Gastrocnemius medialis (tissue), 4 donors: ENCODE measurements around the gene TFDP1.

Experiments
- POLR2A ChIP-seq, 2 donors: fragments of 450-650 bp; IDR thresholded peaks; one replicate each; pipeline ENCODE4 v1.6.1; 2017; ENCODE audit warnings: antibody characterized with exemption in 2 of 2, mild to moderate bottlenecking in 2 of 2, moderate library complexity in 2 of 2
- TF ChIP-seq, protein P1 (sequence below), 5 experiments: fragments of 450-650 bp in 3 of 5; fragments of 200-600 bp in 2 of 5; sonication (generic) in 2 of 5; IDR thresholded peaks in 4 of 5; conservative IDR thresholded peaks in 1 of 5; 1 replicate in 4 of 5; 2 replicates in 1 of 5; pipeline ENCODE4 v1.5.1; 2016 to 2019; ENCODE audit warnings: antibody characterized with exemption in 5 of 5, mild to moderate bottlenecking in 3 of 5, moderate library complexity in 3 of 5

- no peak for TF ChIP-seq POLR2A (IDR thresholded peaks at IDR 0.05)
- TF ChIP-seq, protein P1, sequence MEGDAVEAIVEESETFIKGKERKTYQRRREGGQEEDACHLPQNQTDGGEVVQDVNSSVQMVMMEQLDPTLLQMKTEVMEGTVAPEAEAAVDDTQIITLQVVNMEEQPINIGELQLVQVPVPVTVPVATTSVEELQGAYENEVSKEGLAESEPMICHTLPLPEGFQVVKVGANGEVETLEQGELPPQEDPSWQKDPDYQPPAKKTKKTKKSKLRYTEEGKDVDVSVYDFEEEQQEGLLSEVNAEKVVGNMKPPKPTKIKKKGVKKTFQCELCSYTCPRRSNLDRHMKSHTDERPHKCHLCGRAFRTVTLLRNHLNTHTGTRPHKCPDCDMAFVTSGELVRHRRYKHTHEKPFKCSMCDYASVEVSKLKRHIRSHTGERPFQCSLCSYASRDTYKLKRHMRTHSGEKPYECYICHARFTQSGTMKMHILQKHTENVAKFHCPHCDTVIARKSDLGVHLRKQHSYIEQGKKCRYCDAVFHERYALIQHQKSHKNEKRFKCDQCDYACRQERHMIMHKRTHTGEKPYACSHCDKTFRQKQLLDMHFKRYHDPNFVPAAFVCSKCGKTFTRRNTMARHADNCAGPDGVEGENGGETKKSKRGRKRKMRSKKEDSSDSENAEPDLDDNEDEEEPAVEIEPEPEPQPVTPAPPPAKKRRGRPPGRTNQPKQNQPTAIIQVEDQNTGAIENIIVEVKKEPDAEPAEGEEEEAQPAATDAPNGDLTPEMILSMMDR (IDR thresholded peaks at IDR 0.05 in 4 of 5, conservative IDR thresholded peaks at IDR 0.05 in 1 of 5): no peak
Observed at GRCh38 chr13:113589961-113590339, 5.4 kb downstream of the TFDP1 start.
